Activated CD8-positive, alpha-beta memory T cell treated with anti-CD3 and anti-CD28 coated beads, Interleukin-2, amount 50 U/mL, for 4 hours (primary cell): ENCODE data around the gene TIFAB.

Experiments
- DNase-seq: peaks from one replicate; pipeline ENCODE4 v3.0.0-alpha.2; 2020

Gene TIFAB

DNA sequence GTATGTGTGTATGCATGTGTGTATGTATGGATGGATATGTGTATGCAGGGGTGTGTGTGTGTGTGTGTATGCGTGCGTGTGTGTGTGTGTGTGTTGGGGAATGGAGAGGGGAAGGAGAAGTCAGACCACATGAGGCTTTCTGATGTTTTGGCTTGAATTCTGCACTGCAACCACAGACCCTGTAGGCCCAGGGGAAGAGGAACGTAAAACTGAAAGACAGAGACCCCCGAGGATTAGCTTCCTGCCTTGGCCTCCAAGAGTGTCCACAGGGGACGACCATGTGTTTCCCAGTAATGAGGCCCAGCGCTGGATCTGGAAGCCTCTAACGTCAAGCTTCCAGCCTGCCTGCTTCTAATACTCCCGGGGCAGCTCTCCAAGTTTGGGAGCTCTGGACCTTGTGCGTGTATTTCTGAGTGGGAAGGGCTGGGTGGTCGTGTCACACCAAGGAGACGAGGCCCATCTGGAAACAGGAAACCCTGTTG lies 10.8 kb downstream of the TIFAB start:
- no peak for DNase-seq

DNA sequence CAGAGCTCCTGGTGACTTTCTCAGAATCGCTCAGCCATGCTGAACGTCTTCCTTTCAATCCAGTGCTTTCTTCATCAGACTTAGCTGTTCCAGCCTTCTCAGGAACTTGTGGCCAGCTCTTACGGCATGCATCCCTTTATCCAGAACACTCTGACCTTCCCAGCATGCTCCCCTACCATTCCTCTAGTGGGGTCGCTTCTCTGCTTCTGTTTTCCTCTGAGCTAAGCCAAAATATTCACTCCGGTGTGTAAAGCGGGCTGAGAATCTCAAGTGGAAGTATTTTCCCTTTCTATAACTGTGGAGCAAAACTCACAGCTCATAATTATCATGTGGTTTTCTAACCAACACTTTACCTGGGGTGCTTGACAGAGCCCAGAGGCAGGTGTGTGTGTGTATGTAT lies 11.2 kb downstream of the TIFAB start:
- no peak for DNase-seq

DNA sequence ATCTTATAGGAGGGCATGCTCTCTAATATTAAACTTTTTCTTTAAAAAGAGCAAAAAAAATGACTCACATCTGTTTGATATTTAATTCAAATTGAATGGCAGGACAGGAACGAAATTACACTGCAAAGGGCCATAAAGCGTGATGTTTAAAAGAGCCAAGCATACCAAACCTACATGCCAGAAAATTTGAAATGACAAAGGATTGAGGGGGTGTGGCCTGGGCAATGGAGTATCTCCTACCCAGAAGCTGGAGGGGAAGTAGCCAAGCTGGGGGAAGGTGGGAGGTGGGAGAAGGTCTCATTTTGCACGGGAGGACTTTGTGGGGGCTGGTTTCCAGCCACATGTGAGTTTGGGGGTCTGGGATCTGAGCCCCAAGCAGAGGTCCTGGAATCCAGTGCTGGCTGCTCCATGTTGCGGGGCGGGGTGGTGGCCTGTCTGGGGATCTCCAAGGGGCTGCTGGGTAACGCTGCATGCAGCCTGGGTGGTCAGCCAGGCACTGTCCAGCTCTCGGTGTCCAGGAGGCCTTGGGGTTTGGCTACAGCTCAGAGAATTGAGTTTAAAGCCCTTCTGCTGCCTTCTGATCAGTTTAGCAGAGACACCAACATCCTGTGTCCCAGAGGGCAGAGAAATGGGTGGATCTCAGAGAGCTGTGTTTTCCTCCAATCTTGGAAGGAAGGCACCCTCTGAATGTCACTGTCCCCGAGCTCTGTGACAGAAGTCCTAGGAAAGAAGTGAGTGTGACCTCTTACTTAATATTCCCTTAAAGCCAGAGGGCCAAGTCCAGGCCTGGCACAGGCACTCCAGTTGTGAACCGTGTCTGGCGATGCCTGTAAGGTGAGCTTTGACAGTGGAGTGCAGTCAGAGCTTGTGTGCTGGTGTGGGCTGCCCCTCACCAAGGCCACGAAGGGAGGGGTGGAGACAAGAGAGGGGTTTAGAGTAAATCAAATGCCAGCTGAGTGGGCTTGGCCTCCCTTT lies 12.6 kb downstream of the TIFAB start:
- no peak for DNase-seq

DNA sequence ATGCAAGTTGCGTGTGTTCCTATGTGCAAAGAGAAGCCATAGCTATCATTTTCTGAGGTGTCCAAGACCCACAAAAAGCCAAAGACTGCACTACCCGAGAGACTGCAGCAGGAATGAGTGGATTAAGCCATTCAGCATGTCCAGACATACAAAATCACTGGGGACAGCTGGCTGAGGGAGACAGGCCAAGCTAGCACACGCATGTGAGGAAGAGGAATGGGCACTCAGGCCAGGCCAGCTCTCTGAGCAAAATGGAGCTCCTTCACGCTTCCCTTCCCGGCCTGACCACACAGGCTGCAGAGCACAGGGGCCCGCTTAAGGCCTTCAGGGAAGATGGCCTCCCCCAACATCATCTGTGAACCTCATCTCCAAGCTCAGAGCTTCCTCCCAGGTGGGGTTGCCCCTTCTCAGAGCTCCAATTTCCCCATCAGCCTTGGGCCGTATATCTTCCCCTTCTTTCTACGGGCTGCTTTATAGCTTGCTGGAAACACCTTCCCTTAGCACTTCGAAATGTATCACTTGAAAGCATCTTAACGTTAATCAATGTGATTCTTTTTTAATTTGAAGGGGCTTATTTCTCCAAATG lies 13.4 kb downstream of the TIFAB start:
- no peak for DNase-seq

DNA sequence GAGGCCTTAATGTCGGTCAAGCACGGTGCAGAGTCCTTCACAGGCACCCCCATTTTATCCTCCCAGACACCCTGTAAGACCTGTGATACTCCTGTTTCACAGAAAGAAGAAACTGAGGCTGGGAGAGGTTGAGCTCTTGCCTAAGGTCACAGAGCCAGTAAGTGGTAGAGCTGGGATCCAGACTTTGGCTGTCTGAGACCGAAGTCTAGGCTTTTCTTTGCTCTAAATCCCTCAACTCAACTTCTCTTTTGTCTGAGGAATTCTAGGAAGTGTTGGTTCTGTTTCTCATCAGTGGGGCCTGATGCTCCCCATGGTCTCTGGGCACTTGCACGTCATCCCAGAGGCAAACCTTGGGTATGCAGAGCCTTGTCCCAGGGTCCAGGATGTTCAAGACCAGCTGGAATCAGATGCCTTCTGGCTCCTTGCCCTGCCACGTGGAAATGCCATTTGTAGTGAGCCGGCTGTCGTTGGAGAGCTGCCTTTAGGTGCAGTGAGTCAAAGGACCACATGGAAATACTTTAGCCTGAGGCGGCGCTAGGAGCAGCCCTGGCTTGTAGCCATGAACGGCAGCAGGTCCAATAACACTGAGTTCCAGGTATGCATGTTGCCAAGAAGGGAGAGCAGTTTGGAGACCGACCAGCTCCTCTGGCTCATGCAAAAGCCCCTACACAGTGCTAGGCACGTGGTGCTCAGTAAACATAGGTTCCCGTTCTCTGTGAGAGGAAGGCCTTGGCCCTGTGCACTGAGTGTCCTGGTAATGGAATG lies 14.2 kb downstream of the TIFAB start:
- DNase-seq = no peak

DNA sequence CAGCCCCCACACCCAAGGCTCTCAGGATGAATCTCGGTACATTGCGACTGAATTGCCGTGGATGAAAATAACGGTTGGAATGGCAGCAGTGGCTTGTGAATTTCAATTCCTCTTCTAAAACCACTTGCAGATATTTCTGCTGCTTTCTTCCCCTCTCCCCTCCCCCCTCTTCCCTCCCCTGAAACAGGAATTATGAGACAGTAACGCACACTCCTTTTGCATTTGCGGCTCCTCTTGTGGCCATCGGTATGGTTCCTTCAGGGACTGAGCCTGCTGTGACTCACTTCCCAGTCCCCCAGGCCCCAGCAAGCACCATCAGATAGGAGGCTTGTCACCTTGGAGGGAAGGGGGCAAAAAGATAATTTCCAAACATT lies 14.7 kb downstream of the TIFAB start:
- DNase-seq = no peak

DNA sequence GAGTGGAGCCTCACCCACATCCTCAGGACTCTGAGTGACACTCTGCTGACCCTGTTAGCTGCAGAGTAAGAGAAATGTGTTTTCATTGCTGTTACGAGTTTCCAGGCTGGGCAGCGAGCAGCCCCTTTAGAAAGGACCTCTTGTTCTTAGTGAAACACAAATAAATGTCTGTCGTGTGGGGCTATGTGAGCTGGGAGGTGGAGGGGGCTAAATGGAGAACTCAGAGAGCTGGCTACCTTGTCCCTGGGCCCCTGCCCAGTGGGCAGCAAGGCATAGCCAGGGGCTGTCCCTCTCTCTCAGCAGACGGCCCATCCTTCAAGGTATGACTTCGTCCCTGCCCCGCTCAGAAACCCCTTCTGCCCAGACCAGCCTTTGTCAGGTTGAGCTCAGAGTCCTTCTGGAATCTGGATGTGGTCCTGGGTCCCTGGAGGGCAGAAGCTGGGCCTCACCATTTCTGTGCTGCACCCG lies 15.2 kb downstream of the TIFAB start:
- DNase-seq = no peak

DNA sequence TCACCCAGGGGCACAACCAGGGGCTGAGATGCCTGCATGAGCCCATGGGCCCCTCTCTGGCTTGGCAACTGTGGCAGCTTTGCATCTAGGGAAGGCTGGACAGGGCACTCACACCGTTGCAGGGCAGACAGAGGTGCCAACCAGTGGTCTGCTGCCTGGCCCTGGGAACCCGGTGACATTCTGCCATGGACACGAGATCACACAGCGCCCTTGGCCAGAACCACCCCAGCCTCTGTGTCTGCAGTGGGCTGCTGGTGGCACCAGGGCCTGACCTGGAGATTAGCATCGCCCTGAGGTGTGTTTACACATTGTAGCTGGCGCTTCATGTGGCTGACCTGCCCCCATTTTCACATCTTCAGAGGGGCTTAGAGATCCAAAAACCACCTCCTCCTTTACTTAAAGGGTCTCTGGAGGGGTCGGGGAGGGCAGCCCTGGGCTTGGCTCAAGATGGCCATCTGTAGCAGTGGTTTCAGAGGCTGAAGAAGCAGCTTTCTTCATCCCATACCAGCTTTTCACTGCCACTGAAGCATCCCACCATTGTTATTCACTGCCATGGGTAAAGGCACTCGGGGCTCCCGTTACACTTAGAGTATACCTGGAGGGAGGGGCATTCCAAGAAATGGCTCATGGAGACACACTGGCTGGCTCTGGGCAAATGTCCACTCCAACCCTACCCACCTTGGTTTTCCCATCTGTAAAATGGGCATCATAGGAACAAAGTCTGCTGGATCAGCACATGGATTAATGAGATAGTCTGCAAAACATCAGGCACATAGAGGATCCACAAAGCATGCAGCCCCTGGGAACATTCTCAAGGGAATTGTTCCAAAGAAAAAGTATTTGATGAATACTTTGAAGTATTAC lies 16.5 kb downstream of the TIFAB start:
- no peak for DNase-seq

DNA sequence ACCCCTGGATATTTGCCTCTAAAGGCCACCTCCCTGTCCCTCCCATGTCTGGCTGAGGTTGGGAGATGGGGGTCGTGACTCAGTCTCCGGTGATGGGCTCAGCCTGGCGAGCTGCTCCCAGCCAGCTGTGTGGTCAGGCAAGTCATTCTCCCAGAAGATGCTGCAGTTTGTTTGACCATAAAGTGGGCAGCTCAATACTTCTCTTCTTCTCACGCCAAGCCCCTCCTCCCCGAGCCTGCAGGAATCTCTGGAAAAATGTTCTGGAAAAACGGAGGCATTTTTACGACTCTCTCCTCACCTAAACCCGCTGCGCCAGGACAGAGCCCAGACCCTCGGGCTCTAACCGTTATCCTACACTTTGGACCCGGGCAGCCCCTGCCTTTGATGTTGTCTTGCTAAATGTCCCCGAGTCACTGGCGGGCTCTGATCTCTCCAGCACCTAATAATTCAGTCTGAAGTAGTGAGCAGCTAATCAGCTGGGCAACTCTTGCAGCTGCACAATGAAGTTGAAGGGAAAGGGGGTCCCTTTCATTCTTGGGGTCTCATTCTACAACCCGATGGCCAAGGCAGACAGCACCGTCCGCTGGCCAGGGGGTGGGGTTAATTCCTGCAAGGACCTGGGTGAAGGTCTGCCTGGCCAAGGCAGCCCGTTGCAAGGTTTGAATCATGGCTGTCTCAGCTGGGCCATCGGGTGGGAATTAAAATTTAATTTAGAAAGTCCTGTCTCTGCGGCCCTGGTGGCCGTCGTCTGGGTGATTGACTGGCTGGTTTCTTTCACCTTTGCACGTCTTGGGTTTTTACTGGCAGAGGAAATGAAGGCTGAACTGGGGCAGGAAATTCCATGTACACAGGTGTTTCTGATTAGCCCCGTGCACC lies 17.3 kb downstream of the TIFAB start:
- no peak for DNase-seq

DNA sequence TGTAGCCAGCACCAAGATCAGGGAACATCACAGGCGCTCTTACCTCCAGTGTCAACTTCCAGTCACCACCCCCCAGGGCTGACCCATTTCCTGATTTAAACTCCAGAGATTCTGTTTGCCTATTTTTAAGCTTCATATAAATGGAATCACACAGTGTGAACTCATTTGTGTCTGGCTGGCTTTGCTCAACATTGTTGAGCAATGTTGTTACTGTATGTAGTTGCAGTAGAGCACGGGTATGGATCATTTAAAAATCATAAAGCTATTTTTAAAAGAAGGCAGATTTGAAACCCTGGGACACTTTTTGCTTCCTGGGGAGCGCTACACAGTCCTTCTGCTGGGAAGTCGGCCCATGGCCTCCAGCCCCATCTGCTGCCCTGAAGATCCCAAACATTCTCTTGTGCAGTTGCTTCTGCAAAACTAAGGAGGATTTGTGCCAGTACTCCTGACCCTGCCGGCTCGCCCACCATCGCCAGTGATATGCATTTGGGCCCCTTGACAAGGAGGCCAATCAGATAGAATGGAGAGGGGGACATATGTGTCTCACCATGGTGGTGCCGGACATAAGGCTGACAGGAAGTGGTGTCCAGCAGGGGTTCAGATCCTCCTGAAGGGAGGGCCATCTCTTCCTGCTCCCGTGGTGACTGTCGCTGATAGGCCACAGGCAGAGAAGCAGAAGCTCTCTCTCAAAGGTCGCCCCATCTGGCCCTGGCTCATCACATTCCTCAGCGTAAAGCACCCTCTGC lies 18.3 kb downstream of the TIFAB start:
- DNase-seq = no peak

DNA sequence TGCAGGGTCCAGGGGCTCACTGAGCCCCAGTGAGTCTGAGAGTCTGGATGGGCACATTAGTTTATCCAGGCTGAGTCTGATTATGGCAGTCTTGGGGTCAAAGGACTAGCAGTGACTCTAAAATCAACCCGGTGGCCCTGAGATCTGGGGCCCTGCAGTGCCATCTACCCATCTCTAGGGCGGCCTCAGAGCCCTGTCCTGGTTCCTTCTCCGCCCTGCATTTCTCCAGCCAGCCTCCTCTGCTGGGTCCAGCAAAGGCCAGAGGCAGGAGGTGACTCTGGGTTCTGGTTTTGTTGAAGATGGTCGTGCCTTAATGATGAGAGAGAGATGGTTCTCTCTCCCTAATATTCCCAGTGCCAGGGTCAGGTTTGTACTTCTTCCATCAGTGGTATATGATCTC lies 20.0 kb downstream of the TIFAB start:
- DNase-seq = no peak

DNA sequence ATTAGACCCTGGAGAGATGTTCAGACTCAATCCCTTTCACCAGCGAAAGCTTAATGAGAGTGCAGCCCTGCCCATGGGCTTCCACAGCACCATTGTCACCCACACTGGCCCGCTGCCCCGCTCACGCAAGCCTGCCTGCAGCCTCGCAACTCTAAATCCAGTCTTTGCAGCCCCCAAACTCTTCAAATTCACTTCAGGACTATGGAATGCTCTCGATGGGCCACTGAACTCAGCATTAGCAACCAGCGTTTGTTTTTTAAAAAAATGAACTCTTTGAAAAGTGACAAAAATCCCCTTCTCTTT lies 22.1 kb downstream of the TIFAB start:
- DNase-seq = no peak

DNA sequence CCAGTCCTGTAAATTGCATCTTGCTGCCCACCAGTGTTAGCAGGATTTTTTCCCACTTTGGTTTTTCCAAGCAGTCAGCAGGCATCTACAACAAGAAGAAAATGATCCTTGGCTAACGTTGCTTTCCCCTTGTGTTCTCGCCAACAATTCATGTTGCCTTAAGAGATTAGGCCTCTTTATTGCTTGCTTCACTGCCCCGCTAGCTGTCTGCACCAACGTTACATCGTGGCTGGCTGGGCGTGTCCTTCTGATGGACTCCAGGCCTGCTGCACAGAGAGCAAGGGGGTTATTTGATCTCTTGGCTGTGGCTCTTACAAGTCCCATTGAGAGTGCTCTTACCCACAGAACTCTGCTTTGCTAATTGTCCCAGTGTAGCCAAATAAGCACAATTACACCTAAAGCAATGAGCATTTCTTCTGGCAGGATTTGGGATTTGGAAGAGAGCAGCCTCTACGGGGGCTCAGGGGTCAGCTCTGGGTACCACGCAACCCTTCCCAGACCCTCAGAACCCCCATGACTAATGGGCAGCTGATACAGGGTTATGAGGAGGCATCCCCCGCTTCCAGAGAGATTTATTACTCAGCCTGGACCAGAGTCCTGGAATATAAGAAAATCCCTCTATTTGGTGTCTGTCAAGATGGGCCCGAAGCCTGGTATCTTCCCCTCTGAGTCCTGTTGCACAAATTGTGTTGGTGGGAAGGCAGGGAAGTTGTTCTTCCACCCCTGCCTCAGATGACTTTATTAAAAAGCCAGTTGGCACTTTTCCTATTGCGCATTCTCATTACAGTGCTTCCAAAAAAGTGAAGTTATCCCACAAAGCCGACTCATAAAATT lies 22.6 kb downstream of the TIFAB start:
- DNase-seq = no peak

DNA sequence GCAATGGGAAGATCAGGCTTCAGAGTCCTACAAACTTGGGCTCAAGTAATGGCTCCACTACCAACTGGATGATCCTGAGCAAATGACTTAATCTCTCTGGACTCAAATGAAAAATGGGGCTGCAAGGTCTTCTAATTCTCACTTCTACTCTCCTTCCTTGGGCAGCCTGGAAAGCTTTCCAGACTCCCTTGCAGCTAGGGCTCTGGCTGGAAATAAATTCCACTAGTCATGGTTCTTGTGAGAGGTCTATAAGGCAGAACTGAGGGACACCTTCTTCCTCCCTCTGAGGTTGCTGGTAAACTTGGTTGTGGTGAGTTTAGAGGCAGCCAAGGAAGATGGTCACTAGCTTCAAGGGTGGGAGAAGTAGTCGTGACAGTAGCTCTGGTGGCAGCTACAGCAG lies 23.6 kb downstream of the TIFAB start:
- no peak for DNase-seq

DNA sequence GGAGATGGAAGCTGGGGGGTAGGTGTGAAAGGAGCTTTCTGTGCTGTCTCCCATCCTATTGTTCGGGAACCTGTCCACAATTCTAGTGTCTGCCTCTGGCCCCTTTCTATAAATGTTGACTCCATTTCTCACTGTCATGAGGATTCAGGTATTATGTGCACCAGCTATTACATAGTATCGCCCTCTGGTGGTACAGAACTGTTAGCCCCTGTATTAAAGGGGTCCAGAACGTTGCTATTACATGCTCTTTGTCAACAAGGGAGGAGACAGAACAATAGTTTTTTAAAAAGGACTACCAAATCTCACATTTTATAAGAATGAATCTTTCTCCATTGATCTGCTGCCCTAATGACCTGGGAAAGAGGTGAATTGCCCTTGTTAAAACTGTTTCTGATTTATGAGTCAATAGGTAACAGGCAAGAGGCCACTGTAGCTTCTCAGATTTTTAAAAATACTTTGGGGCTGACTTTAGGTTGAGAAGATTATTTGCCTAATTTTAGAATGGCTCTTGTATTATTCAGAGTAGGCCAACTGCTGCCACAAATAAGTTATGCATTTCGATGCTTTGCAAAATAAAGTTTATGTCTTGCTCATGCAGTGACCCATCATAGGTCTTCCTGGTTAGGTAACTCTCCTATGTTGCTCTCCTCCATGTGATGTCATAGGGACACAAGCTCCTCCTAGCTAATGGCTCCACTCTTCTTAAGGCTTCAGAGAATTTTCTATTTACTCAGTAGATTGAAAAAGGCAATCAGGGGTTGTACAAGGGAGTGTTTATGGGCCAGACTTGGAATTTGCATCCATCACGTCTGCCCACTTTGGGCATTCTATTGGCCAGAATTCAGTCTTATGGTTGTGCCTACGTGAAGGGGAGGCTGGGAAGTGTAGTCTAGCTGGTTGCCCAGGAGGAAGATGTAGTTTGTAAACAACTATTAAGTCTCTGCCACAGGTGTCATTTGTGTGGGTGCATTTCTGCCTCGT lies 25.8 kb downstream of the TIFAB start:
- DNase-seq = no peak

DNA sequence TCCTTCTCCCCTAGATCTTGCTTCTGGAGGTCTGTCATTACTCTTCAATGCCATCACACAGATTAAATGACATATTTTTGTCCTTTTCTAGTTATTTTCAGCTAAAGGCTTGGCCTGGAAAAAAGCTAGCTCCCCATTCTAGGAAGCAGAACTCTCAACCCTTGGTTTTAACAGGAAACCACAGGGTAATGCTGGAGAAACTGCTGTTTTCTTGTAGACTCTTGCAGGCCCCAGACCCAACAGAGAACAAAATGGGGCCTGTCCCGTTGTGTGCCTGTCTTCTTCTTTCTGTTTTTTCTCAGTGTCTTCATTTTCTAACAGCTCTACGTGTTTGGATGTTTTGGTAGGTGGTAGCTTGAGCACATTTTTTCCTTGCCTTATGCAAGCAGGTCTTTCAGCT lies 26.5 kb downstream of the TIFAB start:
- no peak for DNase-seq

DNA sequence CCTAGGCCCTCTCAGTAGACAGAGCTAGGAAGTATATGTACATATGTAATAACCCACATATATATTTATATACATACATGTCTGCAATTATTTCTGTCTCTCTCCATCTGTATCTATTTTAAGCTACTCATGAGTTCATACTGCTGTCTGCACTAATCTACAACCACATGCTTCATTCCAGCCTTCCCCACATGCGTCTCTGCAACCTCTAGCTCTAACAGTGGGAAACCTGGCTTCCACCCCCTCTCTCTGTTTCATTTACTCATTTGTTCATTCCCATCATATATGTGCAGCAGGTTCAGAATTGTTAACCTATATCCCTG lies 28.3 kb downstream of the TIFAB start:
- DNase-seq = no peak

DNA sequence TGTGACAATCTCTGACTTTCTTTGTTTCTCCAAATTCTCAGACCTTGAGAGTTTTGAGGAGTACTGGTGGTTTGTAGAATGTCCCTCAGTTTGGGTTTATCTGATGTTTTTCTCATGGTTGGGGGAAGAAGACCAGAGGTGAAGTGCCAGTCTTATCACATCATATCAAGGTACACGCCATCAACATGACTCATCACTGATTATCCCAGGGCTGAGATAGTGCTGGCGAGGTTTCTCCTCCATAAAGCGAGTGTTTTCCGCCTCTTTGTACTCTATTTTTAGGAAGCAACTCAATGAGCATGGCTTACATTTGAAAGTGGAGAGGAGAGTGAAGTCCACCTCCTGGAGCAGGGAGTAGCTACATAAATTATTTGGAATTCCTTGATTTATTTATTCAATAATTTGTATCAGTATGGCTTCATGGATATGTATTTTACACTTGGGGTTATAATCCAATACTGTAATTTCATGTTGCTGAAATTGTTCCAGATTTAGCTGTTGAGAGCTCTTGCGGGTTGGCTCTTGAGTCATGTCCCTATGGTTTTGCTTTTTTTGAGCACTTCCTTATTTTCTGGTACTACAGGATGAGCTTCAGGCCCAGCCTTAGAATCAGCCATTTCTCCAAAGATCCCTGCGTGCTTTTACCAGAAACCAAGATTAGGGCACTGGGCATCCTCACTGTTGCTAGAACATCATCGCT lies 28.9 kb downstream of the TIFAB start:
- DNase-seq = no peak
